Putamen (tissue), 1 donor: Measurements from ENCODE around the gene PDXK.

Experiments used
- DNase-seq: peaks from one replicate; pipeline ENCODE4 v3.0.0-alpha.2; 2016; ENCODE audit warnings: low spot score

PDXK gene

GRCh38 chr21:43805275-43805800 is 86.4 kb downstream of the PDXK start:
- no peak for DNase-seq

GRCh38 chr21:43806017-43806710 is 87.2 kb downstream of the PDXK start:
- DNase-seq = no peak

- DNase-seq = no peak
Measured at GRCh38 chr21:43808367-43808766, 89.4 kb downstream of the PDXK start.

DNA sequence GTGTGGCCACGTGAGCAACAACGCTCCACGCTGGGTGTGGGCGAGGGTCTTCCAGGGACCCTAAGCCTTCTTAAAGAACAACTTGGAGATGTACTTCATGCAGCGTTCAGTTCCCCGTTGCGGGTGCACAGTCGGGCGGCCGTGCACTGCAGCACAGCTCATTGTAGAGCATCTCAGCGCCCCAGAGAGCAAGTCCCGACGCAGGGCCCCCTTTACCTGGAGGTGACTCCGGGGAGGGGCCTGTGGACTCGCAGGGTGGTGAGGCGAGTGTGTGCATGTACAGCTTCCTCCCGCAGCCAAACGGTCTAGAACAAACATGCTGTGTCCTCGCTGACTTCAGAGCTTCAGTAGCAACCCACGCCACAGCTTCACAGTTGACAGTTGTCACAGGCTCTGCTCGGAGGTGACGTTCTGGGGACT is 89.9 kb downstream of the PDXK start:
- DNase-seq = peak; percentile 54

GRCh38 chr21:43809346-43809799 is 90.4 kb downstream of the PDXK start:
- DNase-seq = no peak

DNA sequence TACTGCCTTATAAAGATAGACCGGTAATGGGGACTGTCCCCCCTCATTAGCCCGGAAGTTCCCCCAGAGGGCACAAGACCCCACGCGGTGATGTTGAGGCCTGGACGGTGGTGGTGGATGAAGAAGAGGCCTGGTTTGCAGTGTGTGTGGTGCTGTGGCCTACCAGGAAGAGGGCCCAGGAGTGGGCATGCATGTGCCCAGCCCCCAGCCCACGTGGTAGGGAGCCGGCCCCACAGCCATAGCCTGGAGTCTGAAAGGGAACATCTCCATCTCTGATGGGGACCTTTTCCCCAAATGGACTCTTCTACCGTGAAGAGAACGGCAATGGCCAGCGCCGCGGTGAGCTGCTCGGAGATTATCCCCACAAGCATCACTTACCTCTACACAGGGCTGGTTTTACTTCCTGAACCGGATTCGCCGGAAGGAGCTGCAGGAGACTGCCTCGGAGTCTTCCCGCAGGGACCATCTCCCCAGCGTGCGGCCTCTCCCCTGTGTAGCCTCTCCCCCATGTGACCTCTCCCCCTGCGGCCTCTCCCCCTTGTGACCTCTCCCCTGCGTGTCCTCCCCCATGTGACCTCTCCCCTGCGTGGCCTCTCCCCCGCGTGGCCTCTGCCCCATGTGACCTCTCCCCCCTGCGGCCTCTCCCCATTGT is 91.0 kb downstream of the PDXK start:
- DNase-seq = no peak

- peak; percentile 71 for DNase-seq
Measured at GRCh38 chr21:43810505-43811261, 91.8 kb downstream of the PDXK start.

- no peak for DNase-seq
Measured at GRCh38 chr21:43811262-43812105, 92.6 kb downstream of the PDXK start.
